OCI-LY1 (cell line): Measurements from ENCODE around the gene LAMTOR4.
"Not testable (repeated sequence)": the region's sequence is repeated elsewhere in the genome, so short reads cannot be mapped to it uniquely, and the experiment has no call there.

Source experiments
- CTCF ChIP-seq: fragments of 200-600 bp; sonication (generic), shearing (Covaris generic); IDR thresholded peaks from 2 replicates; pipeline ENCODE4 v1.5.1; 2017; ENCODE audit warnings: mild to moderate bottlenecking, antibody characterized with exemption, low read length, moderate library complexity, mixed read lengths
- EZH2 ChIP-seq: fragments of 200-600 bp; sonication (generic), shearing (Covaris generic); IDR thresholded peaks from 2 replicates; pipeline ENCODE4 v1.8.0; 2017; ENCODE audit warnings: borderline replicate concordance, mixed run types, mild to moderate bottlenecking, antibody characterized with exemption, low read length, moderate library complexity, mixed read lengths

- TF ChIP-seq CTCF, EZH2: not testable (repeated sequence)
These were observed 47.2 kb downstream of the LAMTOR4 start for GRCh38 chr7:100195901-100196322.
